HCT116 (cell line): Measurements from ENCODE around the gene EGFR. TPM values are rescaled to one million over a fixed set of nuclear protein-coding genes. Genes with fewer than 3 reads are reported as not detected.

Source experiments
- ATAC-seq: fragments of 200-7000 bp; cut with Tn5 transposase; 2 replicates; pipeline ENCODE4 v1.9.1; 2020; ENCODE audit warnings: mild to moderate bottlenecking, moderate library complexity
- BruUV-seq: library from RNA; stranded (reverse); fragments of 400-500 nt; replicated peaks from 2 replicates; lab custom pipeline; 2021; lab: Mats Ljungman, UMichigan
- CTCF ChIA-PET: fragments of 300-600 bp; sonication (Branson Sonifier 250); formaldehyde crosslinking; loops from one replicate; lab custom pipeline; 2021; ENCODE audit warnings: antibody characterized with exemption; lab: Charles Lee
- POLR2A ChIA-PET: fragments of 300-600, 350-600 bp; sonication (Branson Sonifier 250); formaldehyde crosslinking; loops from one replicate; lab custom pipeline; 2021; ENCODE audit warnings: antibody characterized with exemption; lab: Charles Lee
- RAD21 ChIA-PET, 2 experiments: fragments of 300-600 bp; sonication (Branson Sonifier 250); formaldehyde crosslinking; loops; one replicate each; lab custom pipeline; 2023; ENCODE audit warnings: low total read pairs in 2 of 2; ENCODE audit not compliant: uncharacterized antibody in 2 of 2, unreplicated experiment in 2 of 2, low non-redundant PET in 1 of 2; lab: Charles Lee
- DNase-seq: peaks from one replicate; pipeline ENCODE4 v3.0.0-alpha.2; 2010; ENCODE audit warnings: low read depth, low spot score
- H2AFZ ChIP-seq: fragments of 200-600 bp; shearing (Covaris generic), sonication (generic); 2 replicates; pipeline ENCODE4 v1.6.1; 2017; ENCODE audit warnings: low read depth, mixed run types, mixed read lengths, antibody characterized with exemption, low read length; ENCODE audit not compliant: poor library complexity, severe bottlenecking
- H3K27ac ChIP-seq: 2 replicates; pipeline ENCODE4 v1.5.1; 2012; ENCODE audit warnings: low read depth, low read length
- H3K27me3 ChIP-seq: fragments of 200-600 bp; sonication (generic); 2 replicates; pipeline ENCODE4 v1.6.1; 2016; ENCODE audit warnings: mixed run types, low read length, mixed read lengths; ENCODE audit not compliant: insufficient read depth
- H3K36me3 ChIP-seq, 2 experiments: fragments of 200-500 bp in 1 of 2; fragments of 200-600 bp in 1 of 2; sonication (Bioruptor generic) in 1 of 2; sonication (generic) in 1 of 2; 2 replicates each; pipeline versions ENCODE4 v1.5.1 to v1.6.1; 2014 to 2016; ENCODE audit warnings: low read length in 2 of 2, inconsistent platforms in 1 of 2, mixed read lengths in 1 of 2, mixed run types in 1 of 2; ENCODE audit not compliant: insufficient read depth in 2 of 2, control insufficient read depth in 1 of 2
- H3K4me1 ChIP-seq, 2 experiments: fragments of 200-600 bp in 1 of 2; sonication (generic) in 1 of 2; 2 replicates each; pipeline versions ENCODE4 v1.5.1 to v1.6.1; 2012 to 2017; ENCODE audit warnings: low read length in 2 of 2, inconsistent platforms in 1 of 2, mild to moderate bottlenecking in 1 of 2, mixed read lengths in 1 of 2, mixed run types in 1 of 2, moderate library complexity in 1 of 2; ENCODE audit not compliant: insufficient read depth in 2 of 2, control insufficient read depth in 1 of 2
- H3K4me2 ChIP-seq: fragments of 200-600 bp; sonication (generic); 2 replicates; pipeline ENCODE4 v1.6.1; 2017; ENCODE audit warnings: mixed run types, low read length, mixed read lengths
- H3K4me3 ChIP-seq, 2 experiments: fragments of 200-600 bp in 1 of 2; sonication (generic) in 1 of 2; replicated peaks in 1 of 2; 2 replicates each; pipeline ENCODE4 v1.5.1; 2011 to 2016; ENCODE audit warnings: low read length in 2 of 2, control low read depth in 1 of 2, low read depth in 1 of 2, mild to moderate bottlenecking in 1 of 2, mixed read lengths in 1 of 2, mixed run types in 1 of 2
- H3K79me2 ChIP-seq: fragments of 200-600 bp; sonication (generic); 2 replicates; pipeline ENCODE4 v1.6.1; 2017; ENCODE audit warnings: mild to moderate bottlenecking, mixed run types, low read length, moderate library complexity, mixed read lengths; ENCODE audit not compliant: insufficient read depth
- H3K9ac ChIP-seq: fragments of 200-600 bp; sonication (generic); 2 replicates; pipeline ENCODE4 v1.6.1; 2016; ENCODE audit warnings: low read length, mixed read lengths
- H3K9me2 ChIP-seq: fragments of 200-600 bp; sonication (generic), shearing (Covaris generic); 2 replicates; pipeline ENCODE4 v1.6.1; 2017; ENCODE audit warnings: mixed run types, mild to moderate bottlenecking, moderate library complexity; ENCODE audit not compliant: insufficient read depth
- H3K9me3 ChIP-seq, 2 experiments: fragments of 200-500 bp in 1 of 2; fragments of 200-600 bp in 1 of 2; sonication (Bioruptor generic) in 1 of 2; sonication (generic) in 1 of 2; 2 replicates each; pipeline ENCODE4 v1.6.1; 2014 to 2017; ENCODE audit warnings: low read length in 2 of 2, mixed read lengths in 2 of 2, inconsistent platforms in 1 of 2, low read depth in 1 of 2, mild to moderate bottlenecking in 1 of 2, mixed run types in 1 of 2, moderate library complexity in 1 of 2; ENCODE audit not compliant: control insufficient read depth in 1 of 2, insufficient read depth in 1 of 2
- H4K20me1 ChIP-seq: fragments of 200-600 bp; sonication (generic), shearing (Covaris generic); 2 replicates; pipeline ENCODE4 v1.6.1; 2017; ENCODE audit warnings: mixed run types, mild to moderate bottlenecking, moderate library complexity; ENCODE audit not compliant: insufficient read depth
- ATF3 ChIP-seq: IDR thresholded peaks from 2 replicates; pipeline ENCODE4 v1.6.1; 2012
- CBX3 ChIP-seq: IDR thresholded peaks from 2 replicates; pipeline ENCODE4 v1.6.1; 2012; ENCODE audit warnings: low read depth
- CEBPB ChIP-seq: IDR thresholded peaks from 2 replicates; pipeline ENCODE4 v1.6.1; 2012; ENCODE audit warnings: low read depth
- EGR1 ChIP-seq: IDR thresholded peaks from 2 replicates; pipeline ENCODE4 v1.6.1; 2012; ENCODE audit warnings: low read depth
- ELF1 ChIP-seq: IDR thresholded peaks from 2 replicates; pipeline ENCODE4 v1.6.1; 2012; ENCODE audit warnings: low read depth, borderline replicate concordance
- EZH2phosphoT487 ChIP-seq: fragments of 200-600 bp; IDR thresholded peaks from 2 replicates; pipeline ENCODE4 v1.6.1; 2018; ENCODE audit warnings: antibody characterized with exemption, borderline replicate concordance
- JUND ChIP-seq: IDR thresholded peaks from 2 replicates; pipeline ENCODE4 v1.6.1; 2012
- MAX ChIP-seq: IDR thresholded peaks from 2 replicates; pipeline ENCODE4 v1.6.1; 2012
- RAD21 ChIP-seq: IDR thresholded peaks from 2 replicates; pipeline ENCODE4 v1.6.1; 2012; ENCODE audit warnings: low read depth, mild to moderate bottlenecking
- TCF7L2 ChIP-seq: IDR thresholded peaks from 2 replicates; pipeline ENCODE4 v1.7.0; 2011; ENCODE audit warnings: borderline replicate concordance, inconsistent platforms; ENCODE audit not compliant: insufficient read depth, insufficient read length; ENCODE audit errors: extremely low read depth
- YY1 ChIP-seq: IDR thresholded peaks from 2 replicates; pipeline ENCODE4 v1.6.1; 2011; ENCODE audit warnings: low read length, low read depth, moderate library complexity, mild to moderate bottlenecking; ENCODE audit not compliant: insufficient replicate concordance; ENCODE audit errors: extremely low read depth
- ZBTB33 ChIP-seq: IDR thresholded peaks from 2 replicates; pipeline ENCODE4 v1.6.1; 2011; ENCODE audit warnings: mild to moderate bottlenecking, low read length, moderate library complexity; ENCODE audit not compliant: insufficient replicate concordance; ENCODE audit errors: extremely low read depth
- ZFX ChIP-seq: fragments of 450-650 bp; IDR thresholded peaks from 2 replicates; pipeline ENCODE4 v1.6.1; 2017
- ZNF274 ChIP-seq: fragments of 200-500 bp; sonication (Bioruptor generic); IDR thresholded peaks from 2 replicates; pipeline ENCODE4 v1.6.1; 2014; ENCODE audit warnings: mild to moderate bottlenecking, low read depth, low read length, inconsistent platforms
- intact Hi-C: fragments of 100-400 bp; cut with micrococcal nuclease; formaldehyde crosslinking; loops from 2 replicates; pipeline ENCODE4 v1.10.0; 2022
- total RNA-seq: library from RNA; stranded (reverse); gene quantifications from one replicate; pipeline ENCODE4 v1.2.1, GENCODE V29; 2021; ENCODE audit not compliant: unreplicated experiment

EGFR gene
- total RNA-seq, 1 experiment from 2014 or later = 71.5 TPM

- TF ChIP-seq JUND (peak; percentile 86), ZFX (no peak), YY1 (peak; percentile 40)
Measured at GRCh38 chr7:55109404-55110167, 90.8 kb downstream of the EGFR start (continued).

GRCh38 chr7:55110282-55110992 lies 91.6 kb downstream of the EGFR start:
- intact Hi-C loops = no loop called here
- Histone ChIP-seq H3K4me3 (no peak overlapping the region), H4K20me1 (no peaks in the 10 kb centered on the region), H3K36me3 (no peaks in the 10 kb centered on the region), H3K9me3 (no peaks in the 10 kb centered on the region), H3K9ac (peak overlapping the region; percentile 29), H3K4me1 (peaks cover 45 to 86% of the 10 kb centered on the region in 2 experiments), H3K27ac (peak overlapping the region; percentile 57; the same call in 1 of the 2 replicates), H2AFZ (no peak overlapping the region), H3K9me2 (no peaks in the 10 kb centered on the region), H3K79me2 (peaks cover 74% of the 10 kb centered on the region), H3K4me2 (peak overlapping the region; percentile 68), H3K27me3 (no peaks in the 10 kb centered on the region)
- DNase-seq (no peak), ATAC-seq (no peak)
- BruUV-seq = no TSS peak
- ChIA-PET POLR2A (no interaction called here), CTCF (no interaction called here), RAD21 (interaction anchor here in 1 of 2 experiments (1.0 kb wide), 1 partner anchor 322 kb away, joined by 4 read pairs; no protein-coding TSS in a partner anchor)
- TF ChIP-seq RAD21 = no peak
- TF ChIP-seq TCF7L2 = no peak
- TF ChIP-seq CEBPB = no peak
- TF ChIP-seq ELF1 = no peak
- TF ChIP-seq EZH2phosphoT487 = no peak
- no peak for TF ChIP-seq ZNF274
- no peak for TF ChIP-seq ZBTB33
- TF ChIP-seq CBX3 = no peak
- no peak for TF ChIP-seq ATF3
- TF ChIP-seq YY1 = no peak
- no peak for TF ChIP-seq EGR1
- no peak for TF ChIP-seq MAX
